Panc1 (cell line): ENCODE data around the gene MGME1. TPM values are rescaled to one million over a fixed set of nuclear protein-coding genes. Genes with fewer than 3 reads are reported as not detected.

Experiments
- ATAC-seq: fragments of 200-7000 bp; cut with Tn5 transposase; 2 replicates; pipeline ENCODE4 v1.9.1; 2020; ENCODE audit warnings: mild to moderate bottlenecking, moderate library complexity
- BruUV-seq: library from RNA; stranded (reverse); fragments of 400-500 nt; replicated peaks from 2 replicates; lab custom pipeline; 2021; lab: Mats Ljungman, UMichigan
- CTCF ChIA-PET: fragments of 300-600 bp; sonication (Branson Sonifier 250); formaldehyde crosslinking; loops from one replicate; lab custom pipeline; 2022; ENCODE audit warnings: antibody characterized with exemption; lab: Charles Lee
- POLR2A ChIA-PET: fragments of 300-600 bp; sonication (Branson Sonifier 250); formaldehyde crosslinking; loops from one replicate; lab custom pipeline; 2022; ENCODE audit warnings: antibody characterized with exemption; lab: Charles Lee
- DNase-seq: peaks from one replicate; pipeline ENCODE4 v3.0.0-alpha.2; 2010; ENCODE audit warnings: low read depth, low spot score
- H3K27ac ChIP-seq: 2 replicates; pipeline ENCODE4 v1.5.1; 2011; ENCODE audit warnings: mild to moderate bottlenecking, low read length, inconsistent platforms
- H3K27me3 ChIP-seq: fragments of 200-500 bp; sonication (Bioruptor generic); 2 replicates; pipeline ENCODE4 v1.6.0; 2014; ENCODE audit warnings: low read length, inconsistent platforms; ENCODE audit not compliant: control insufficient read depth, insufficient read depth
- H3K36me3 ChIP-seq: fragments of 200-500 bp; sonication (Bioruptor generic); 2 replicates; pipeline ENCODE4 v1.5.1; 2014; ENCODE audit warnings: inconsistent platforms, mild to moderate bottlenecking, low read length, moderate library complexity; ENCODE audit not compliant: control insufficient read depth, insufficient read depth
- H3K4me1 ChIP-seq: 2 replicates; pipeline ENCODE4 v1.5.1; 2011; ENCODE audit warnings: inconsistent platforms, mild to moderate bottlenecking, low read length, moderate library complexity; ENCODE audit not compliant: control insufficient read depth, insufficient read depth
- H3K4me3 ChIP-seq, 2 experiments: 2 replicates each; pipeline ENCODE4 v1.5.1; 2011 to 2012; ENCODE audit warnings: low read depth in 2 of 2, low read length in 2 of 2, mild to moderate bottlenecking in 2 of 2, inconsistent platforms in 1 of 2, moderate library complexity in 1 of 2
- H3K9me3 ChIP-seq: fragments of 200-500 bp; sonication (Bioruptor generic); 2 replicates; pipeline ENCODE4 v1.5.1; 2014; ENCODE audit warnings: low read depth, mild to moderate bottlenecking, inconsistent platforms, low read length, moderate library complexity; ENCODE audit not compliant: control insufficient read depth, insufficient read depth
- POLR2AphosphoS5 ChIP-seq: IDR thresholded peaks from 2 replicates; pipeline ENCODE4 v1.6.1; 2012; ENCODE audit warnings: mild to moderate bottlenecking, low read depth, low read length, moderate library complexity
- SIN3A ChIP-seq: IDR thresholded peaks from 2 replicates; pipeline ENCODE4 v1.6.1; 2012; ENCODE audit warnings: low read depth, mild to moderate bottlenecking, low read length, moderate library complexity, borderline replicate concordance; ENCODE audit not compliant: insufficient read depth
- TCF7L2 ChIP-seq: IDR thresholded peaks from 2 replicates; pipeline ENCODE4 v1.6.1; 2011; ENCODE audit warnings: mild to moderate bottlenecking, low read depth, low read length, inconsistent platforms
- in situ Hi-C: cut with HindIII; loops from 2 replicates; pipeline ENCODE4 v1.10.0; 2016; ENCODE audit warnings: low sequenced_read_pairs, low pct_unique_long_range_greater_than_20kb
- intact Hi-C: fragments of 100-400 bp; cut with micrococcal nuclease; formaldehyde crosslinking; loops from one replicate; pipeline ENCODE4 v1.10.0; 2022; ENCODE audit not compliant: unreplicated experiment
- total RNA-seq: library from RNA; stranded (reverse); gene quantifications from one replicate; pipeline ENCODE4 v1.2.1, GENCODE V29; 2021; ENCODE audit not compliant: unreplicated experiment
- TF ChIP-seq, protein P1 (sequence below), 2 experiments: IDR thresholded peaks; 2 replicates each; pipeline ENCODE4 v1.6.1; 2011 to 2012; ENCODE audit warnings: low read depth in 2 of 2, control low read depth in 1 of 2, low read length in 1 of 2, mild to moderate bottlenecking in 1 of 2, moderate library complexity in 1 of 2; ENCODE audit not compliant: insufficient read depth in 1 of 2
- TF ChIP-seq, protein P2 (sequence below): fragments of 450-650 bp; IDR thresholded peaks from 2 replicates; pipeline ENCODE4 v1.5.1; 2017; ENCODE audit warnings: mild to moderate bottlenecking

MGME1 gene
- total RNA-seq, 1 experiment from 2014 or later: 27.0 TPM

DNA sequence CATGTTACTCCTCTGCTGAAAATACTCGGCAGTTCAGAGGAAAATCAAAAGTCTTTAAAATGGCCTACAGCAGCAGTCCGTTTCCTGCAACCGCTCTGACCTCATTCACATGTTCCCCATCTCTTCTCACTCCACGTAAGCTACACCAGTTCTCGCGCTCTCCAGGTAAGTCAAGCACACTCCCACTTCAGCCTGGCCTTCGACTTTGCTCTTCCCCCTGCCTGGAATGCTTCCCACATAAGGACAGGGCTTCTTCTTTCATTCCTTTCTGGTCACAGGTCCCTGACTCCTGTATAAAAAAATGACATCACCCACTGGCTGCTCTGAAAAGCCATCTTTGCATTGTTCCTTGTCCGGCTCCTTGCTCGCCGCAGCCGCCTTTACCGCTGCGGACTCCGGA, 42.7 kb downstream of the MGME1 start:
- Histone ChIP-seq H3K4me3 (no peak overlapping the region), H3K27ac (no peak overlapping the region), H3K9me3 (no peaks in the 10 kb centered on the region), H3K4me1 (no peaks in the 10 kb centered on the region), H3K27me3 (no peaks in the 10 kb centered on the region), H3K36me3 (no peaks in the 10 kb centered on the region)
- ChIA-PET CTCF (no interaction called here), POLR2A (no interaction called here)
- TF ChIP-seq SIN3A: no peak
- TF ChIP-seq POLR2AphosphoS5: no peak
- TF ChIP-seq TCF7L2: no peak
- TF ChIP-seq, protein P1, sequence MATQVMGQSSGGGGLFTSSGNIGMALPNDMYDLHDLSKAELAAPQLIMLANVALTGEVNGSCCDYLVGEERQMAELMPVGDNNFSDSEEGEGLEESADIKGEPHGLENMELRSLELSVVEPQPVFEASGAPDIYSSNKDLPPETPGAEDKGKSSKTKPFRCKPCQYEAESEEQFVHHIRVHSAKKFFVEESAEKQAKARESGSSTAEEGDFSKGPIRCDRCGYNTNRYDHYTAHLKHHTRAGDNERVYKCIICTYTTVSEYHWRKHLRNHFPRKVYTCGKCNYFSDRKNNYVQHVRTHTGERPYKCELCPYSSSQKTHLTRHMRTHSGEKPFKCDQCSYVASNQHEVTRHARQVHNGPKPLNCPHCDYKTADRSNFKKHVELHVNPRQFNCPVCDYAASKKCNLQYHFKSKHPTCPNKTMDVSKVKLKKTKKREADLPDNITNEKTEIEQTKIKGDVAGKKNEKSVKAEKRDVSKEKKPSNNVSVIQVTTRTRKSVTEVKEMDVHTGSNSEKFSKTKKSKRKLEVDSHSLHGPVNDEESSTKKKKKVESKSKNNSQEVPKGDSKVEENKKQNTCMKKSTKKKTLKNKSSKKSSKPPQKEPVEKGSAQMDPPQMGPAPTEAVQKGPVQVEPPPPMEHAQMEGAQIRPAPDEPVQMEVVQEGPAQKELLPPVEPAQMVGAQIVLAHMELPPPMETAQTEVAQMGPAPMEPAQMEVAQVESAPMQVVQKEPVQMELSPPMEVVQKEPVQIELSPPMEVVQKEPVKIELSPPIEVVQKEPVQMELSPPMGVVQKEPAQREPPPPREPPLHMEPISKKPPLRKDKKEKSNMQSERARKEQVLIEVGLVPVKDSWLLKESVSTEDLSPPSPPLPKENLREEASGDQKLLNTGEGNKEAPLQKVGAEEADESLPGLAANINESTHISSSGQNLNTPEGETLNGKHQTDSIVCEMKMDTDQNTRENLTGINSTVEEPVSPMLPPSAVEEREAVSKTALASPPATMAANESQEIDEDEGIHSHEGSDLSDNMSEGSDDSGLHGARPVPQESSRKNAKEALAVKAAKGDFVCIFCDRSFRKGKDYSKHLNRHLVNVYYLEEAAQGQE (IDR thresholded peaks at IDR 0.05; ENCODE audit: insufficient read depth in 1 of 2, low read depth in 2 of 2, low read length in 1 of 2): no peak
- TF ChIP-seq, protein P2, sequence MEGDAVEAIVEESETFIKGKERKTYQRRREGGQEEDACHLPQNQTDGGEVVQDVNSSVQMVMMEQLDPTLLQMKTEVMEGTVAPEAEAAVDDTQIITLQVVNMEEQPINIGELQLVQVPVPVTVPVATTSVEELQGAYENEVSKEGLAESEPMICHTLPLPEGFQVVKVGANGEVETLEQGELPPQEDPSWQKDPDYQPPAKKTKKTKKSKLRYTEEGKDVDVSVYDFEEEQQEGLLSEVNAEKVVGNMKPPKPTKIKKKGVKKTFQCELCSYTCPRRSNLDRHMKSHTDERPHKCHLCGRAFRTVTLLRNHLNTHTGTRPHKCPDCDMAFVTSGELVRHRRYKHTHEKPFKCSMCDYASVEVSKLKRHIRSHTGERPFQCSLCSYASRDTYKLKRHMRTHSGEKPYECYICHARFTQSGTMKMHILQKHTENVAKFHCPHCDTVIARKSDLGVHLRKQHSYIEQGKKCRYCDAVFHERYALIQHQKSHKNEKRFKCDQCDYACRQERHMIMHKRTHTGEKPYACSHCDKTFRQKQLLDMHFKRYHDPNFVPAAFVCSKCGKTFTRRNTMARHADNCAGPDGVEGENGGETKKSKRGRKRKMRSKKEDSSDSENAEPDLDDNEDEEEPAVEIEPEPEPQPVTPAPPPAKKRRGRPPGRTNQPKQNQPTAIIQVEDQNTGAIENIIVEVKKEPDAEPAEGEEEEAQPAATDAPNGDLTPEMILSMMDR: no peak
- BruUV-seq: no TSS peak
- ATAC-seq (no peak), DNase-seq (no peak)
- intact Hi-C loops (no loop called here), in situ Hi-C loops (no loop called here)

DNA sequence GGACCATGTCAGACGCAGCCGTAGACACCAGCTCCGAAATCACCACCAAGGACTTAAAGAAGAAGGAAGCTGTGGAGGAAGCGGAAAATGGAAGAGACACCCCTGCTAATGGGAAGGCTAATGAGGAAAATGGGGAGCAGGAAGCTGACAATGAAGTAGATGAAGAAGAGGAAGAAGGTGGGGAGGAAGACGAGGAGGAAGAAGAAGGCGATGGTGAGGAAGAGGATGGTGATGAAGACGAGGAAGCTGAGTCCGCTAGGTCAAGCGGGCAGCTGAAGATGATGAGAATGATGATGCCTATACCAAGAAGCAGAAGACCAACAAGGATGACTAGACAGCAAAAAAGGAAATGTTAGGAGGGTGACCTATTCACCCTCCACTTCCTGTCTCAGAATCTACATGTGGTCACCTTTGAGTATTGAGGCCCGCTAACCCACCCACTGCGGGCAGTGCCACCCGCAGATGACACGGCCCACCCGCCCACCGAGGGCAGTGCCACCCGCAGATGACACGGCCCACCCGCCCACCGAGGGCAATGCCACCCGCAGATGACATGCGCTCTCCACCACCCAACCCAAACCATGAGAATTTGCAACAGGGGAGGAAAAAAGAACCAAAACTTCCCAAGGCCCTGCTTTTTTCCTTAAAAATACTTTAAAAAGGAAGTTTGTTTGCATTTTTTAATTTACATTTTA, 43.3 kb downstream of the MGME1 start:
- no peak for TF ChIP-seq POLR2AphosphoS5
- POLR2A ChIA-PET: no interaction called here
- no peaks in the 10 kb centered on the region for H3K4me1 ChIP-seq
- H3K36me3 ChIP-seq: no peaks in the 10 kb centered on the region
- no peak overlapping the region for H3K27ac ChIP-seq
- in situ Hi-C loops: no loop called here
- ATAC-seq (no peak), DNase-seq (no peak)
- CTCF ChIA-PET: no interaction called here
- H3K4me3 ChIP-seq: no peak overlapping the region
- no TSS peak for BruUV-seq
- intact Hi-C loops: no loop called here
- H3K27me3 ChIP-seq: no peaks in the 10 kb centered on the region
- H3K9me3 ChIP-seq: no peaks in the 10 kb centered on the region

DNA sequence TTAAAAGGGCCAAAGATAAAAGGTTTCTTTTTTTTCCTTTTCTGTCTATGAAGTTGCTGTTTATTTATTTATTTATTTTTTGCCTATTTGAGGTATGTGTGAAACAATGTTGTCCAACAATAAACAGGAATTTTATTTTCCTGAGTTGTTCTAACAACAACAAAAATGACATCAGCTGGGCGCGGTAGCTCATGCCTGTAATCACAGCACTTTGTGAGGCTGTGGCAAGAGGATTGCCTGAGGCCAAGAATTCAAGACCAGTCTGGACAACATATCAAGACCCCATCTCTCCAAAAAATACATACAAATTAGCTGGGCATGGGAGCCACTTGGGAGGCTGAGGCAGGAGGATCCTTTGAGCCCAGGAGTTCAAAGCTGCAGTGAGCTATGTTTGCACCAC, 44.1 kb downstream of the MGME1 start:
- Histone ChIP-seq H3K4me3 (no peak overlapping the region), H3K27ac (no peak overlapping the region), H3K9me3 (no peaks in the 10 kb centered on the region), H3K4me1 (no peaks in the 10 kb centered on the region), H3K27me3 (no peaks in the 10 kb centered on the region), H3K36me3 (no peaks in the 10 kb centered on the region)
- TF ChIP-seq SIN3A (no peak), TCF7L2 (no peak), POLR2AphosphoS5 (no peak)
- TF ChIP-seq, protein P2: no peak
- TF ChIP-seq, protein P1 (IDR thresholded peaks at IDR 0.05; ENCODE audit: insufficient read depth in 1 of 2, low read depth in 2 of 2, low read length in 1 of 2): no peak
- intact Hi-C loops (no loop called here), in situ Hi-C loops (no loop called here)
- no peak for ATAC-seq
- ChIA-PET CTCF (no interaction called here), POLR2A (no interaction called here)
- DNase-seq: no peak
- BruUV-seq: no TSS peak
